OCI-LY3 (cell line): ENCODE results near the gene TXLNA.

ENCODE experiments used
- EZH2phosphoT487 ChIP-seq: fragments of 200-600 bp; shearing (Covaris generic); IDR thresholded peaks from 2 replicates; pipeline ENCODE4 v1.6.1; 2018; ENCODE audit warnings: antibody characterized with exemption, mixed run types, low read depth
- TF ChIP-seq, protein P1 (sequence below): fragments of 200-600, 300-600 bp; sonication (generic); IDR thresholded peaks from 2 replicates; pipeline ENCODE4 v1.5.1; 2014; ENCODE audit warnings: antibody characterized with exemption, low read length, low read depth

DNA sequence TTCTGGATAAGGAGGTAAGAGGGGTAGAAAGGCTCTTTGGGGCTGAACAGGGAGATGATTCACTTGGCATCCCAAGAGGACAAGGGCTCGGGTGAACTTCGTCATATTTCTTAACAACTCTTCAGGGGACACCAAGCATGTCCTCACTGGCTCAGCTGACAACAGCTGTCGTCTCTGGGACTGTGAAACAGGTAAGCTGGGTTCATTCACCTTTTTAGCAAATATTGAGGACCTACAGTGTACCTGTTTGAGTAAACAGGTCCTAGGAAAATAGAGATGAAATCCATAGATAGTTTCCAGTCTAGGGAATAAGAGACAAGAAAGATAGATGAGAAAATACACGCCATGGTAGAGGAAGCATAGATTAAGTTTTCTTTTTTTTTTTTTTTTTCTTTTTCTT lies 44.8 kb downstream of the TXLNA start:
- TF ChIP-seq EZH2phosphoT487 = no peak
- TF ChIP-seq, protein P1, sequence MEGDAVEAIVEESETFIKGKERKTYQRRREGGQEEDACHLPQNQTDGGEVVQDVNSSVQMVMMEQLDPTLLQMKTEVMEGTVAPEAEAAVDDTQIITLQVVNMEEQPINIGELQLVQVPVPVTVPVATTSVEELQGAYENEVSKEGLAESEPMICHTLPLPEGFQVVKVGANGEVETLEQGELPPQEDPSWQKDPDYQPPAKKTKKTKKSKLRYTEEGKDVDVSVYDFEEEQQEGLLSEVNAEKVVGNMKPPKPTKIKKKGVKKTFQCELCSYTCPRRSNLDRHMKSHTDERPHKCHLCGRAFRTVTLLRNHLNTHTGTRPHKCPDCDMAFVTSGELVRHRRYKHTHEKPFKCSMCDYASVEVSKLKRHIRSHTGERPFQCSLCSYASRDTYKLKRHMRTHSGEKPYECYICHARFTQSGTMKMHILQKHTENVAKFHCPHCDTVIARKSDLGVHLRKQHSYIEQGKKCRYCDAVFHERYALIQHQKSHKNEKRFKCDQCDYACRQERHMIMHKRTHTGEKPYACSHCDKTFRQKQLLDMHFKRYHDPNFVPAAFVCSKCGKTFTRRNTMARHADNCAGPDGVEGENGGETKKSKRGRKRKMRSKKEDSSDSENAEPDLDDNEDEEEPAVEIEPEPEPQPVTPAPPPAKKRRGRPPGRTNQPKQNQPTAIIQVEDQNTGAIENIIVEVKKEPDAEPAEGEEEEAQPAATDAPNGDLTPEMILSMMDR = no peak
